Stimulated activated CD8-positive, alpha-beta memory T cell treated with anti-CD3 and anti-CD28 coated beads, Interleukin-4, amount 100 ng/mL, for 24 hours (primary cell): ENCODE measurements around the gene DOCK4.
A peak's percentile ranks its signal among the peaks of the same experiment; 100 is the strongest.
"Not testable (repeated sequence)": the region's sequence is repeated elsewhere in the genome, so short reads cannot be mapped to it uniquely, and the experiment has no call there.

ENCODE experiments used
- DNase-seq: peaks from one replicate; pipeline ENCODE4 v3.0.0-alpha.2; 2020; ENCODE audit warnings: low read depth

Gene DOCK4, protein sequence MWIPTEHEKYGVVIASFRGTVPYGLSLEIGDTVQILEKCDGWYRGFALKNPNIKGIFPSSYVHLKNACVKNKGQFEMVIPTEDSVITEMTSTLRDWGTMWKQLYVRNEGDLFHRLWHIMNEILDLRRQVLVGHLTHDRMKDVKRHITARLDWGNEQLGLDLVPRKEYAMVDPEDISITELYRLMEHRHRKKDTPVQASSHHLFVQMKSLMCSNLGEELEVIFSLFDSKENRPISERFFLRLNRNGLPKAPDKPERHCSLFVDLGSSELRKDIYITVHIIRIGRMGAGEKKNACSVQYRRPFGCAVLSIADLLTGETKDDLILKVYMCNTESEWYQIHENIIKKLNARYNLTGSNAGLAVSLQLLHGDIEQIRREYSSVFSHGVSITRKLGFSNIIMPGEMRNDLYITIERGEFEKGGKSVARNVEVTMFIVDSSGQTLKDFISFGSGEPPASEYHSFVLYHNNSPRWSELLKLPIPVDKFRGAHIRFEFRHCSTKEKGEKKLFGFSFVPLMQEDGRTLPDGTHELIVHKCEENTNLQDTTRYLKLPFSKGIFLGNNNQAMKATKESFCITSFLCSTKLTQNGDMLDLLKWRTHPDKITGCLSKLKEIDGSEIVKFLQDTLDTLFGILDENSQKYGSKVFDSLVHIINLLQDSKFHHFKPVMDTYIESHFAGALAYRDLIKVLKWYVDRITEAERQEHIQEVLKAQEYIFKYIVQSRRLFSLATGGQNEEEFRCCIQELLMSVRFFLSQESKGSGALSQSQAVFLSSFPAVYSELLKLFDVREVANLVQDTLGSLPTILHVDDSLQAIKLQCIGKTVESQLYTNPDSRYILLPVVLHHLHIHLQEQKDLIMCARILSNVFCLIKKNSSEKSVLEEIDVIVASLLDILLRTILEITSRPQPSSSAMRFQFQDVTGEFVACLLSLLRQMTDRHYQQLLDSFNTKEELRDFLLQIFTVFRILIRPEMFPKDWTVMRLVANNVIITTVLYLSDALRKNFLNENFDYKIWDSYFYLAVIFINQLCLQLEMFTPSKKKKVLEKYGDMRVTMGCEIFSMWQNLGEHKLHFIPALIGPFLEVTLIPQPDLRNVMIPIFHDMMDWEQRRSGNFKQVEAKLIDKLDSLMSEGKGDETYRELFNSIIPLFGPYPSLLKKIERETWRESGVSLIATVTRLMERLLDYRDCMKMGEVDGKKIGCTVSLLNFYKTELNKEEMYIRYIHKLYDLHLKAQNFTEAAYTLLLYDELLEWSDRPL (N-terminal part only)

DNA sequence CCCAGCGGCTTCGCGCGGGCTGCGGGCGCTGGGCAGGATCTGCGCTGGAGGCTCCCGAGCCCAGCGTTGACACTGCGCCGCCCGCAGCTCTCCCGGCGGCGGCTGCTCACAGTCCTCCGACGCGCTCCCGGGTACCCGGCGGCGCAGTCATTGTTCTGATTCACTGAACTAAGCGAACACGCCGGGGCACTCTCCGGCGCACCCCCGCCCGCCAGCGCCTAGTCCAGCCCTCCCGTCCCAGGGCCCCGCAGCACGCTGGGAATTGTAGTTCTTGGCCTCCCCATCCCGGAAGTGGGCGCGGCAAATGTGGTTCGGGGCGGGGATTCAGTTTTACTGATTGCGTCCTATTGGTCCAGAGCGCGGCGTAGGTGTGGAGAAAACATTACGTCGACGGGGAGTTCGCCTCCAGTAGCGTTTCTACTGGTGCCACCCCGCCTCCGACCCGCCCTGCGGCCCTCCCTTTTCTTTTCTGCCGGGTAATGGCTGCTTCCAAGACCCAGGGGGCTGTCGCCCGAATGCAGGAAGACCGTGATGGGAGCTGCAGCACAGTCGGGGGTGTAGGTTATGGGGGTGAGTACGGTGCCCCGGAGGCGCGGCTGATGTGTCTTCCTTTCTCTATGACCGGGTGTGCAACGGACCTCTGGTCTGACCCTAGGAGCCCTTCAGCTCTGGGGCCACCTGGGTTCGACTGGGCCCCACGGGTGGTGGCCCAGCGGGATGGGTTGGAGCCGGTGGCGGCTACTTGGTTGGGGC, at the start of gene DOCK4, which contains the start of gene ZNF277:
DOCK4 (minus strand) TSS at position 162 of the 753 bp plus-strand sequence. CDS start 261 bp downstream, outside the sequence.
ZNF277 (plus strand) TSS at position 458 of the 753 bp plus-strand sequence; CDS start at position 480, 22 bp downstream.
- DNase-seq = peak; percentile 98

DNA sequence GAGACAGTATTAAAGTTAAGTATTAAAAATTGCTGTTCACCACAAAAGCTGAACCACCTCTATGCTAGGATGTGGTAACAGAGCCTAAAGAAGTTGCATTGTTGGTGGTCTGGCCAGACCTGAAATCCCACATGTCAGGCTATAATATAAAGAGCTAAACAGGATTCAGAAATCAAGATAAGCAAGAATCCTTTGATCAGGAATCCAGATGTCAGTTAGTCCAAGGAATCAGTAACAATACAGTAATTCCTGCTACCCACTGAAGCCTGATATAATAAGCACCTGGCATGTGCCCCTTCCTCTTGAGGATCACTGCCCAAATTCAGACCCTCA, 49.2 kb upstream of the DOCK4 start:
- DNase-seq = no peak

DNA sequence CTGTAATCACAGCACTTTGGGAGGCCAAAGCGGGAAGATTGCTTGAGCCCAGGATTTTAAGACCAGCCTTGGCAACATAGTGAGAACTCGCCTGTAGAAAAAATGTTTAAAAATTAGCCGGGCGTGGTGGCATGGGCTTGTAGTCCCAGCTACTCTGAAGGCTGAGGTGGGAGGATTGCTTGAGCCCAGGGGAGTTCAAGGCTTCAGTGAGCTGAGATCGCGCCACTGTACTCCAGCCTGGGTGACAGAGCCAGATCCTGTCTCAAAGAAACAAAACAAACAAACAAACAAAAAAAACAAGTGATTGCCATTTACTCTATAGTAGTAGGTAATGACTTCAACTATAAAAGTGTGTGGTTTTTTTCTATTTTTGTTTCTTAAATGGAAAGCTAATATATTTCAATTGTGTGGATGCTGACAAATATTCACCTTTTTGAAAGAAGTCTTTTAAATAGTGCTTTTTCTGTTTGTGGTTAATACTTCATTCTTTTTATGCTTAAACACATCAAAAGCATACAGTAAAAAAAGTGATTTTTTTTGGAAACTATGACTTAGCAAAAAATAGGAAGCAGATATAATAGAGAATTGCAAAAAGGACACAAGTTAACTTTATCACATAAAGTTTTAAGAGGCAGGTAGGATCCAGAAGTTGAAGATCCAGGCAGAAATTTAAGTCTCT, 48.6 kb upstream of the DOCK4 start:
- no peak for DNase-seq

DNA sequence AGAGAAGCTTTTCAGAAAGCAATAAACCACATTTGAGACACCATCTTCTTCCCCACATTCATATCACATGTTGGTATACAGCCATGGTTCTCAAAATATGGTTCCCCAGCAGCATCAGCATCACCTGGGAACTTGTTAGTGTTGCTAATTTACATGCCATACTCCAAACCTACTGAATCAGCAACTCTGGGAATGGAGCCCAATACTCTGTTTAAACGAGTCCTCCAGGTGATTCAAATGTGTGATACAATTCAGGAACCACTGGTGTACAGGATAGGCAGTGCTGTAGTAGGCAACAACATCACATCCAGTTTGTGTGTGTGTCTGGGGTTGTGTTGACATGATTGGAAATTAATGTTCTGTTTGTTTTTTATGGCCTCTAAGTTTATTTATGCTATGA, 48.0 kb upstream of the DOCK4 start:
- DNase-seq = no peak

DNA sequence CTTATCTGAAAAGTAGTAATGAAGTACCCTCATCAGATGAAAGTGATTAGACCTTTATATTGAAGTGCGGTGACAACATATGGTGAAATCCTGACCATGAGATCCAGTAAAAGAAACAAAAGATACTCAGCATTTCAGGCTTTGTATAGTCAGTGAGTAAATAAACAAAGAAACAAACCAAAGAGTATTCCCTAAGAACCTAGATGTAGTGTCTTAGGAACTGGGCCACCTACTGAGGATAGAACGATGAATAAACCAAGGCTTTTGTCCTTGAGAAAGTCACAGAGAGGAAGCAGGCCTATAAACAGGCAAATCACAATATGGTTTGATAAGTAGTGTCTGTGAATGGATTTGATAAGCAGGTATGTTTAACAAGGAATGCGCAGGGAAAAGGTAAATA, 46.5 kb upstream of the DOCK4 start:
- DNase-seq = no peak

DNA sequence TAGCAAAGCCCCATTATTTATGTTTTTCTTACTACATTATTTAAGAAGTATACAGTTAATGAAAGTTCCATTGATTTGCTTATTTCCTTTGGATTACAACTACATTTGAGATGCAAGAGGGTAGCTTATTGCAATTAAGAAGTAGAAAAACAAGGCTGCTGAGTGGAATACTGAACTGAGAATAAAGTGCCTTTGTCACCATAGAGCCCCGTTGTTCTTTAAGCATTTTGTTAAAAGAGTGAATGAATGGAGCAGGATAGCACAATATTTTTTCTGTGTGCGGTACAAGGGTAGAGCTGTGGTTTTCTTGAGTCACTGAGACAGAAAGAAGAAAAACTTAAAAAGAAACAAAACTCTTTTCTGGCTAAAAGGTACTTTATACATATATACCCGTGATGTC, 45.9 kb upstream of the DOCK4 start:
- no peak for DNase-seq

DNA sequence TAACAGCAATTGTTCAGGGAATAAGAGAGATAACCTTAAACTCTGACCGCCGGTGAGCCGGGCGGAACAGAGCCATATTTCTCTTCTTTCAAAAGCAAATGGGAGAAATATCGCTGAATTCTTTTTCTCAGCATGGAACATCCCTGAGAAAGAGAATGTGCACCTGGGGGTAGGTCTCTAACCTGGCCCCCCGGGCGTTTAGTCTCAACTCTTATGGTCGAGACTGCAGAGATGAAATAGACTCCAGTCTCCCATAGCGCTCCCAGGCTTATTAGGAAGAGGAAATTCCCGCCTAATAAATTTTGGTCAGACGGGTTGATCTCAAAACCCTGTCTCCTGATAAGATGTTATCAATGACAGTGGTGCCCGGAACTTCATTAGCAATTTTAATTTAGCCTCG, 43.8 kb upstream of the DOCK4 start:
- not testable (repeated sequence) for DNase-seq

DNA sequence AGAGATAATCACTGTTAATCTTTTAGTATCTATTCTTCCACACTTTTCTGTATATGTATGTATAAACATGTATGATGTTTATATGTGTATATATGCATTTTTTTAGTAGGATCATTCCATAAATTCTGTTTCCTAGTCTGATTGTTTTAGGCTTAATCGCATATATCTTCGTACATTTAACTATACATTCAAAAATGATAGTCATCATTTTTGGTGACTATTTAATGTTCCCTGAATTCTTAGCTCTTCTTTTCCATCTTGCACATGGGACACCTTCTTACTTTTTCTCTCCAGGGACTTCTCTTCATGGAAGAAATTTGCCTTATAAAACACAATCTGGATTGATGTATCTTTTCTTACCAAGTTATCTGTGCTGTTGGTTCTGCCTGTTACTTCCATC, 42.4 kb upstream of the DOCK4 start:
- no peak for DNase-seq

DNA sequence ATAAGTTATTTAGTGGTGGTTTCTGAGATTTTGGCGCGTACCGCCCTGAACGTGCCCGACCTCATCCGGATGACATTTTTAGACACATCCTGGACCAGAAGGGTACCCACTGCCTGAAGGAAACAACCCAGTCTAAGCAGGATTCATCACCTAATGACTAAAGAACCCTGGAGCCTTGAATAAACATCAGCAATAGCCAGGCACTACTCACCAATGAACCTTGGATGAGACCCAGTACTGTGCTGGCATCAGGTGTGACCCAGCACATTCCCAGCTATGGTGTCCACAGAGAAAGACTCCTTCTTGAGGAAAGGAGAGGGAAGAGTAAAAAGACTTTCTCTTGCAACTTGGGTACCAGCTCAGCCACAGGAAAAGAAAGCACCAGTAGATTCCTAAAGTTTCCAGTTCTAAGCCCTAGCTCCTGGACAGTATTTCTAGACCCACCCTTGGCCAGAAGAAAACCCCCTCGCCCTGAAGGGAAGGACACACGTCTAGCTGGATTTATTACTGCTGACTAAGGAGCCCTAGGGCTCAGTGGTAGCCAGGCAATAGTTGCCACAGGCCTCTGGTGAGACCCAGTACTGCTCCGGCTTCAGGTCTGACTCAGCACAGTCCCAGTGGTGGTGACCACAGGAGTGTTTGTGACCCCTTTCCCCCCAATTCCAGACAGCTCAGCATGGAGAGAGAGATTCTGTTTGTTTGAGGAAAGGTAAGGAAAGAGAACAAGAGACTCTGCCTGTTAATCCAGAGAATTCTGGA, 32.8 kb upstream of the DOCK4 start:
- no peak for DNase-seq

DNA sequence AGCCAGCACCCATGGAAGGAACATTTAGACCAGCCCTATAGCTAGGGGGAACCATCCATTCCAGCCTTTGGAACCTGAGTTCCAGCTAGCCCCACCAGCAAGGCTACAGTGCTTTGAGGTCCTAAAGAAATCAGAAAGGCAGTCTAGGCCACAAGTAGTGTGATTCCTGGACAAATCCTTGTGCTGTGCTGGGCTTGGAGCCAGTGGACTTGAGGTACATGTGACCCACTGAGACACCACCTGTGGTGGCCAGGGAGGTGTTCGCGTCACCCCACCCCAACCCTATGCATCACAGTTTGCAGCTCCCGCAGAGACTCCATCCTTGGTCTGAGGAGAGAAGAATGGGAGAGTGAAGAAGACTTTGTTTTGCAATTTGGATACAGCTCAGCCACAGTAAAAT, 32.1 kb upstream of the DOCK4 start:
- DNase-seq = no peak

DNA sequence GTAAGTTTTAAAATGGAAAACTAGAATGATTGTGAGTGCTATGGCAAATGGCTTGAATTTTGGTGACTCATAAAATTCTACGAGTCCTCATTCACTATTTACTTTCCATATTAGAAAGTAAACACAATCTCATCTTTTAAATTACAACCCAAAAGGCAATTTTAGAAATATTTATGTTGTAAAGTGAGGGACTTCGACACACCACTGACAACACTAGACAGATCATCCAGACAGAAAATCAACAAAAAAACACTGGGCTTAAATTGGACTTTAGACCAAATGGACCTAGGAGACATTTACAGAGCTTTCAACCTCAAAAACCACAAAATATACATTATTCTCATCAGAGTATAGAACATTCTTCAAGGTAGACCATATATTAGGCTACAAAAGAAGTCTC, 30.4 kb upstream of the DOCK4 start:
- DNase-seq = no peak

DNA sequence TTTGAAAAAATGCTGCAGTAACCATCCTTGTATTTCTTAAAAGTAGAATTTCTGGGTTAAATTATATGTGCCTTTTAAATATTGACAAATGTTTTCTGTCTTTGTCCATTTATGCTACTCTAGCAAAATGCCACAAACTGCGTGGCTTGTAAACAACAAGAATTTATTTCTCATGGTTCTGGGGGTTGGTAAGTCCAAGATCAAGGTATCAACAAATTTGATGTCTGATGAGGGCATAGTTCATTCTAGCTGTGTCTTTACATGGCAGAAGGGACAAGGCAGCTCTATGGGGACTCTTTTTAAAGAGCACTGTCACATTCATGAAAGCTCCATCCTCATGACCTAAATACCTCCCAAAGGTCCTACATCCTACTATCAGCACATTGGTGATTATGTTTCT, 27.9 kb upstream of the DOCK4 start:
- DNase-seq = no peak

DNA sequence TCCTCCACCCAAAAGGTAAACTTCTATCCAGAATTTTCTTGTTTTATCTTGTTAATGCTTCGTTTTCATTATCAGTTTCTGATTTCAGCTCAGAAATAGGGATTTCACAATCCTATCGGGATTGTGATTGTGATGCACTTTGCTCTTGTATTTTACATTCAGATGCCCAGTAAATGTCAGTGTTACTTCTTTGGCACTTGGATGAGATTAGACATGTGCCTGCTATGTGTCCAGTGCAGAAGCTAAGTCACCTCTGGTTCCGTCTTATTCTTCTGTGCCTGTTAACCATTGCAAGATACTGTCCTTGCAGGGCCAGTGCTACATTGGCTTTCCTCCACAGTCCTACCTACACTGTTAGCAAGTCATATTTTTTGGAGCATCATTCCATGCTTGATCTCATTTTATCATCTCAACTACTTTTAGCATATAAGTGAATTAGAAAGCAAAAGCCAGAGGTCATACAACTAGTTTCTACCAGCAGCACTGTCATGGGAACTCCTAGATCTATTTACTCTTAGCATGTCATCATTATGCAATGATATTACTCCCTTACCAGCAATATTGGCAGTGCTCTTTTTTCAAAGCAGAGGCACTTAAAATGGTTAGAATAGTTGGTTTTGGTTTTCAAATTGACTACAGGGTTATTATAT, 27.0 kb upstream of the DOCK4 start:
- no peak for DNase-seq

DNA sequence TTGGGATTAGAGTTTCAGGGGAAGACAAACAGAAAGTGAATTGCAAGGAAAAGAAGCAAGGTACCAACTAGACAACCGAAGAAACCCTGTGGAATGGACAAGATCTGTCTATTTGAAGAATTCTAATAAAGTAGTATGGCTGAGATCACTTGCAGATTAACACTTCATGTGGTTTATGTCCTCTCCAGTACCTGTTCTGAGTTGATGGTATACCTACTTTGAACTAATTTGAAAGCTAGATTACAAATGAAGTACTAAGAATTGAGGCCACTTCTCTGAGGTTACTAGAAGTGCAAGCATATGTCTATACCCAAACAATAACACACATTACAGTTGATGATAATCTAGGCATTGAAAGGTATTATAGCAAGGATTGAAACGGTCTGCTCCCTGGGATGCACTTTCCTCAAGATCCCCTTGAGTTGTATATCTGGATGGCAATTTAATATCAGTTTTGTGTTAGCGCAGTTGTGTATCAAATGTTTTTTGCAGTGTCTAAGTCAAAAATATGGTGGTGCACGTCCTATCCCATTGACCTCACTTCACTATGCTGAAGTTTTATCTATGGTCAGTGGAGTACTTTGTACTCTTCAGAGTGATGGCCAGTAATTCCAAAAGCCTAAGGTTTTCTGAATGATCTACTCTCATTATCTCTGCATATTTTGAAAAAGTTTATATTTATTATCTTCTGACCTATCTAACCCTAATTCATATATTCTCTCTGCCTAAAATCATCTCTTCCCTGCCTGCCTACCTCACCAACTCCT, 26.2 kb upstream of the DOCK4 start:
- DNase-seq = no peak

DNA sequence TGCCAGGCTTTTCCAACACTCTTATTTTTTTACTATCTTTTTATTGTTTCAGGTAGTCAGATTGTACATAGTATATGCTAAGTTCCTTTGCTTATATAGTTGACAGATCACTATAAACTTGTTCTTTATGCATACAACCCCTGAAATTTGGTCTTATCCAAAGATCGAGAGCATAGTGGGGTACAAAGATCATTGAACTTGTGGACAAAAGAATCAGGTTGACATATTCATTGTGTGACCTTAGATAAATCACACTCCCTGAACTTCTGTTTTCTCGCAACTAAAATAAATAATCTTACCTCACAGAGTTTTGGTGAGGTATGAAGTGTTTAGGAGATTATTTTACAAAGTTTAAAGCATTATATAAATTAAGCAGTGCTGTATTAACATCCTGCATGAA, 22.4 kb upstream of the DOCK4 start:
- DNase-seq = no peak

DNA sequence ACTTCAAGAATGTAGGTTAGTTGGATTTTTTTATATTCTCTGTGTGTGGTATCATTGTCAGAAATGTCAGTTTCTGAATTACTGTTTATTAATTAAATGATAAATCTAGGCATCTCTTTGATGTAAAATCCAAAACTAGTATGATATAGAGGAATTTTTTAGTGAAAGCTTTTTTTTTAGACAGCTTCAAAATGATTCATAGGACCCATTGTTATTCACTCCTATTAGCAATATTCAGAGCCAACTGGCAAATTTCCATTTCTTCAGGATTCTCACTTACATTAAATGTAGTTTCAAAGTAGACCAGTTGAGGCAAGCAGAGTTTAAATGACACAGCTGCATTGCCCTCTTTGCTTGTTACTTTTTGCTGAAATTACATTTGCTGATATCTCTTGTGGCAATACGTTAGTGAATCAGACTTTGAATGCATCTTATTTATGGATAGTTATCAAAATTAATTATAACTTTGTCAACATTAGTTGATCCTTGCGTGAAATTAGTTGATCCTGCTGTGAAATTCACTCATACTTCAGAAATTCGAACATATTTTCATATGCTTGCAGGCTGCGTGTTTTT, 20.6 kb upstream of the DOCK4 start:
- no peak for DNase-seq

DNA sequence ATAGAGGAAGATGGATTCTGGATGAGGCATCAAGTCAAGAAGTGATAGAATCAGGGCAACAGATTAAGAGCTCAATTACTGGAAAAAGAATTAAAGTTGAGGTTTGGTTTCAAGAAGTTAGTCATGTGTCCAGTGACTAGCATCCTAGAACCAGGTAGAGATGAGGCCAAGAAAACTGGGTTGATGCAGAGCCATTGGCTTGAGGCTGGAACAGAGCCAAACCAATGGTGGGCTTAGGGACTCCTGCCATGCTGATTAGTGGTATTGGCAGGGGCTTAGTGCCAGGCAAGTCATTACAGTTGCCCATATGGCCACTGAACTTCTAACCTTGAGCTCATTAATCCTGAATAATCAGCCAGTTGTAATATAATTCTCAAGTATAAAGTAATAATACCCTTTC, 18.8 kb upstream of the DOCK4 start:
- no peak for DNase-seq

DNA sequence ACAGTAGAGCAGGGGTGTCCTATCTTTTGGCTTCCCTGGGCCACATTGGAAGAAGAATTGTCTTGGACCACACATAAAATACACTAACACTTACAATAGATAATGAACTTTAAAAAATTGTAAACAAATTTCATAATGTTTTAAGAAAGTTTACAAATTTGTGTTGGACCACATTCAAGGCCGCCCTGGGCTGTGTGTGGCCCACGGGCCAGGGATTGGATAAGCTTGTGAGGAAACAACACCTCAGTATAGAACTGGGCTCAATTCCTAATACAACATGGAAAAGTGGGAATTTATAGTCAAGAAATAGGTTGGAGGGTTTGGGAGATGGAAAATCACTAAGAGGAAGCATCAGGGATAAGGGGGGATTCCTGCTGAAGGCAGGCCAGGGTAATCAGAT, 18.0 kb upstream of the DOCK4 start:
- DNase-seq = no peak

DNA sequence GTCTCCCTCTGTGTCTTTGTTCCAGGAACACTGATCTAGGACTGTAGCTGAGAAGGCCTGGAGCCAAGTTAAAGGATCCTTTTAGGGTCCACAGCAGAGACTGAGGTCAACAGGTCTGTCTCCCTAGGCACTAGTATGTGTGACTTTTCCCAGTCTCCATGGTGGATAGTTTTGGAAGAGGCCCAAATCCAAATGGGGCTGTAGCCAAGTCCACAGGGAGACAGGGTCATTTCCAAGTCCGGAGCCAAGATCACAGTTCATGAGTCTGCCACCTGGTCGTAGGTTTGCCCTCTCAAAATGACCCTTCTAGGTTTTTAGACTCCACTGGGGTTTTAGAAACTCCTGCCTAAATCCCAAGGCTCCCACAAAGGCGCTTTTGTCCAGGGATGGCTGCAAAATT, 17.1 kb upstream of the DOCK4 start:
- no peak for DNase-seq
